VCaP (cell line): ENCODE results near the gene DENND2C.

Experiments used
- H3K27ac ChIP-seq: fragments of 450-650 bp; 2 replicates; pipeline ENCODE4 v1.5.1; 2017
- TF ChIP-seq, protein P1 (sequence below): fragments of 450-650 bp; conservative IDR thresholded peaks from 2 replicates; pipeline ENCODE4 v1.5.1; 2017; ENCODE audit warnings: mild to moderate bottlenecking, moderate library complexity

Gene DENND2C

DNA sequence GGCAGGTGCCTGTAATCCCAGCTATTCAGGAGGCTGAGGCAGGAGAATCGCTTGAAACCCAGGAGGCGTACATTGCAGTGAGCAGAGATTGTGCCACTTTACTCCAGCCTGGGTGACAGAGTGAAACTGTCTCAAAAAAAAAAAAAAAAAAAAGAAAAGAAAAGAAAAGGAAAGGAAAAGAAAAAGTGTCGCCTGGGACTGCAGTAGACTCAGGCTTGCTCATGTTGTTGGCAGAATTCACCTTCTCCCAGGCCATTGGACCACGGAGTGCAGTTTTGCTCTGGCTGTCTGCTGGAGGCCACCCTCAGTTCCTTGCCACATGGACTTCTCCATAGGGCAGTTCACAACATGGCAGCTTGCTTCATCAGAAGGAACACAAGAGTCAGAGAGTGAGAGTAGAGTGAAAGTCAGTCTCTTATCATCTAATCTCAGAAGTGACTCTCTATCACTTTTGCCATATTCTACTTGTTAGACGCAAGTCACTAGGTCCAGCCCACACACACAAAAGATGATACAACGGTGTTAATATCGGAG lies 117.7 kb downstream of the DENND2C start:
- TF ChIP-seq, protein P1, sequence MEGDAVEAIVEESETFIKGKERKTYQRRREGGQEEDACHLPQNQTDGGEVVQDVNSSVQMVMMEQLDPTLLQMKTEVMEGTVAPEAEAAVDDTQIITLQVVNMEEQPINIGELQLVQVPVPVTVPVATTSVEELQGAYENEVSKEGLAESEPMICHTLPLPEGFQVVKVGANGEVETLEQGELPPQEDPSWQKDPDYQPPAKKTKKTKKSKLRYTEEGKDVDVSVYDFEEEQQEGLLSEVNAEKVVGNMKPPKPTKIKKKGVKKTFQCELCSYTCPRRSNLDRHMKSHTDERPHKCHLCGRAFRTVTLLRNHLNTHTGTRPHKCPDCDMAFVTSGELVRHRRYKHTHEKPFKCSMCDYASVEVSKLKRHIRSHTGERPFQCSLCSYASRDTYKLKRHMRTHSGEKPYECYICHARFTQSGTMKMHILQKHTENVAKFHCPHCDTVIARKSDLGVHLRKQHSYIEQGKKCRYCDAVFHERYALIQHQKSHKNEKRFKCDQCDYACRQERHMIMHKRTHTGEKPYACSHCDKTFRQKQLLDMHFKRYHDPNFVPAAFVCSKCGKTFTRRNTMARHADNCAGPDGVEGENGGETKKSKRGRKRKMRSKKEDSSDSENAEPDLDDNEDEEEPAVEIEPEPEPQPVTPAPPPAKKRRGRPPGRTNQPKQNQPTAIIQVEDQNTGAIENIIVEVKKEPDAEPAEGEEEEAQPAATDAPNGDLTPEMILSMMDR, result no peak
- no peak overlapping the region for H3K27ac ChIP-seq

DNA sequence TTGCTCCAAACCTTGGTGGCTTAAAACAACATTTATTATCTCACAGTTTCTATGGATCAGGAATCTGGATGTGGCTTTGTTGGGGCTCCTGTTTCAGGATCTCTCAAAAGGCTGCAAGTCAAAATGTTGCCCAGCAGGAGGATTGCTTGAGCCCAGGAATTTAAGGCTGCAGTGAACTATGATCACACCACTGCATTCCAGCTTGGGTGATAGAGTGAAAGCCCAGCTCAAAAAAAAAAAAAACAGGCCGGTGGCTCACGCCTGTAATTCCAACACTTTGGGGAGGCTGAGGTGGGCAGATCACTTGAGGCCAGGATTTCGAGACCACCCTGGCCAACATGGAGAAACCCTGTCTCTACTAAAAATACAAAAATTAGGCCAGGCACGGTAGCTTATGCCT lies 118.4 kb downstream of the DENND2C start:
- TF ChIP-seq, protein P1, result no peak
- H3K27ac ChIP-seq, result no peak overlapping the region

DNA sequence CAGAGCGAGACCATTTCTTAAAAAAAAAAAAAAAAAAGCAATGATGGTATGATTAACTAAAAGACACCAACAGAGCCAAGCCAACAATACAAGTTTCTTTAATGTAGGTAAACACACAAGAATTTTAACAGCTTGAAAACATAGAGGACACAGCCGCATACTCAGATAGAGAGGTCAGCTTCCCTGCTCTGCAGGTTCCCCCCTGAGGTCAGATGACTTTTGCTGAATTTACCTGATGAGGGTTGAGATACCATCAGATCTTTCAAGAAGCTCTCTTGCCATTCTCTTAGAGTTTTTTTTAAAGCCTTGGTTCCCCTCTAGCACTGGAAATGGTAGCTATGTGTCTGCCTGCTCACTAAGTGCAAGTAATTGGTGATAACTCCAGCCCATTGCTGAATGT lies 119.5 kb downstream of the DENND2C start:
- H3K27ac ChIP-seq, result no peak overlapping the region
- TF ChIP-seq, protein P1, result no peak

DNA sequence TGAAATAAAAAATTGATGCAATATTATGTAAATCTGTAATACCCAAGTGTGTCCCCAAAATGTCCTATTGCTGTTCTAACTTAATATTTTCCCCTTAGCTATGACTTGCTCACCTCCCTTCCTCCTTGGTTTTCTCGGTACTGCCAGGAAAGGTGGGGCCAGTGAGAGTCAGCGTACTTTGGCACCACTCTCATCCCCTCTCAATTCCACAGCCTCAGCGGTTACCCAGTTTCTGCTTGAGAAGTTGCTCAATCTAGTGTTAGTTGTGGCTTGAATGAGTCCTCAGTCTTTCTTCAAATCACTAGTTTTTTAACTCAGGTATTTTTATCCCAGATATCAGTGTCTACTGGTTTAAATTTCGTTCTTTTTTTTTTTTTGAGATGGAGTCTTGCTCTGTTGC lies 120.7 kb downstream of the DENND2C start:
- no peak overlapping the region for H3K27ac ChIP-seq

DNA sequence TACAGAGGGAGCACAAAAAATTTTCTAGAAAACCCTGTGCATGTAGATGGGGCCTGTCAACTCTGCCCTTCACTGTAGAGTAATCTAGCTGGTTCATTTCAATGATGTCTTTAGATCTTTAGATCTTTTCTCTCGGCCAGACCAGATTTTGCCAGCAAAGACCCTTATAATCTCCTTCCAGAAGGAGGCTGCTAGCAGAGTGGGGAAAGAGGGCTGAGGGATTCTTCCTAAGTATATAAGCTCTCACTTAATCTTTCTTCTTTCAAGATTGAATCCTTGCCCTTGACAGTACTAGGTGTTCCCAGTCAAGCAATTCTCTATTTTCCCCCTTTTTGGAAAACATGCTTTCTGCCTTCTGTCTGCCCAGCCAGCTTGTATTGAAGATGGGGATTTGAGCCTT lies 122.8 kb downstream of the DENND2C start:
- TF ChIP-seq, protein P1, result no peak
- H3K27ac ChIP-seq, result no peak overlapping the region

More for the DNA sequence above, 120.7 kb downstream of the DENND2C start:
- TF ChIP-seq, protein P1, result no peak

DNA sequence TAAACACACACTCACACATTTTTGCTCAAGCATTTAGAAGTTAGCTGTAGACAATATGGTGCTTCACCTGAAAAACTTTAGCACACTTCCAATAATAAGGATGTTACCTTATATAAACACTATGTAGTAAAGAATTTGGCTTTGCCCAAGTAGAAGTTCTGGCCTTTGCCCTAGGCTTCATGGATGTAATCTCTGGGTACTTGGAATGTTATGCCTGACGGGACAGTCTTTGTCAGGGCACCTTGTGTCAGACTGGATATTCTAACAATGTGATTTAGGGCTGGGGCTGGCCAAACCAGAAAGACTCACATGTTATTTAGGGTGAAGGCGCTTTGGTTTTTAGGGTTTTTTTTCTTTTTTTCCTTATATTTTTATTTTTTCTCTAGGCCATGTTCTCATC lies 124.1 kb downstream of the DENND2C start:
- TF ChIP-seq, protein P1, result no peak

DNA sequence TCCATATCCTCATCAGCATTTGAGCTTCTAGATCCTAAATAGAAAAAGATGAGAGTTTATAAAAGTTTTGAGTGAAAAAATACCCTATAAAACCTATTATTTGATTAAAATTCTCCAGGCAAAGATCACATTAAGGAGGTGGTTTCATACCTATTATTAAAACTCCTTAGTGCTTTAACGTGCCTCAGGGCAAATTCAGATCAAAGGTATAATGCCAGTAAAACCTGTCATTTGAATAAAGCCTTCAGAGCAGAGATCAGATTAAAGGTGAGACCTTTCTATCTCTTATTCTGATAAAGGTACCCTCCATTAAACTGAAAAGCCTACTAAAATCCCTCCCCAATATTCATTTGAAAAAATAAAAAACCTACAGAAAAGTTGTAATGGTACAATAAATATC lies 124.5 kb downstream of the DENND2C start:
- TF ChIP-seq, protein P1, result no peak
- no peak overlapping the region for H3K27ac ChIP-seq

More for the DNA sequence above, 124.1 kb downstream of the DENND2C start:
- H3K27ac ChIP-seq, result no peak overlapping the region

DNA sequence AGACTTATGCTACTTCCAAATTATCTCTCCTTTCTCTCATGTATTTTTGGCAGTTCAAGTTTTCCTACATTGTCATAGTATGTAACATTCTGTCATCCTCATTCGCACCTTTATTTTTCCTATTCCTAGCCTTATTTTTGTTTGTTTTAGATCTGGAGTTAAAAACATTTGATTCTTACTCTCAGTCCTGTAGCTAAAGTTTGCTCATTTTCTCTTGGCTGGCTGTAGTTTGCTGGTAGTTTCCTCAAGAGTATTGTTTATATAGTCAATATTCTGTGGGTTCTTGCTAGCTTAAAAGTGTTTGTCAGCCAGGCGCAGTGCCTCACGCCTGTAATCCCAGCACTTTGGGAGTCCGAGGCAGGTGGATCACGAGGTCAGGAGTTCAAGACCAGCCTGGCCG lies 129.0 kb downstream of the DENND2C start:
- TF ChIP-seq, protein P1, result no peak
- H3K27ac ChIP-seq, result peak overlapping the region; percentile 72
